Activated CD4-positive, alpha-beta T cell treated with anti-CD3 and anti-CD28 coated beads, Interleukin-2, amount 50 U/mL, for 16 hours (primary cell): ENCODE measurements around the gene ERV3-1.
A peak's percentile ranks its signal among the peaks of the same experiment; 100 is the strongest.
"Not testable (repeated sequence)": the region's sequence is repeated elsewhere in the genome, so short reads cannot be mapped to it uniquely, and the experiment has no call there.

Source experiments
- DNase-seq: peaks from one replicate; pipeline ENCODE4 v3.0.0-alpha.2; 2020

The ERV3-1 gene

GRCh38 chr7:64999165-65000004 is 7.1 kb downstream of the ERV3-1 start:
- no peak for DNase-seq

- DNase-seq = no peak
Measured at GRCh38 chr7:64998865-64999164, 7.7 kb downstream of the ERV3-1 start.

DNA sequence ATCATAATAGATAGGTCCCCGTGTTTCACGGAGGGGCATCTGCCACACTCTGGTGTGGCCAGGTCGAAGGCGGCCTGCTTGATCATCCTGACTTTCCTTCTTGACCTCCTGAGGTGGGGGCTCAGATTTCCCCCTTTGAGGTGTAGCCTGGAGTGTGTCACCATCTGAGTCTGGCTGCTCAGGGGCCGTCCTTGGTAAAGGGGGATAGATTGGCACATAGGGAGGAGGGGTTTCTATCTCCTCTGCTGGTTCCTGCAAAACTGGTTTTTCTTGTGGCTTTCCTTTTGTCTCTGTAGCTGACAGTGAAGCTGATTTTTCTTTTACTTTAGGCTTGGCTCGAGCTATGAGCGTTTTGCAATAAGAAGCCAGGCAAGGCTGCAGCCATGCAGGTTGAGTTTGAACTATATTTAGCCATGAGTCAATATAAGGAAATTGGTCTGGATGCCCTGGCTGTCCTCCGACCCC is 8.5 kb downstream of the ERV3-1 start:
- no peak for DNase-seq

DNA sequence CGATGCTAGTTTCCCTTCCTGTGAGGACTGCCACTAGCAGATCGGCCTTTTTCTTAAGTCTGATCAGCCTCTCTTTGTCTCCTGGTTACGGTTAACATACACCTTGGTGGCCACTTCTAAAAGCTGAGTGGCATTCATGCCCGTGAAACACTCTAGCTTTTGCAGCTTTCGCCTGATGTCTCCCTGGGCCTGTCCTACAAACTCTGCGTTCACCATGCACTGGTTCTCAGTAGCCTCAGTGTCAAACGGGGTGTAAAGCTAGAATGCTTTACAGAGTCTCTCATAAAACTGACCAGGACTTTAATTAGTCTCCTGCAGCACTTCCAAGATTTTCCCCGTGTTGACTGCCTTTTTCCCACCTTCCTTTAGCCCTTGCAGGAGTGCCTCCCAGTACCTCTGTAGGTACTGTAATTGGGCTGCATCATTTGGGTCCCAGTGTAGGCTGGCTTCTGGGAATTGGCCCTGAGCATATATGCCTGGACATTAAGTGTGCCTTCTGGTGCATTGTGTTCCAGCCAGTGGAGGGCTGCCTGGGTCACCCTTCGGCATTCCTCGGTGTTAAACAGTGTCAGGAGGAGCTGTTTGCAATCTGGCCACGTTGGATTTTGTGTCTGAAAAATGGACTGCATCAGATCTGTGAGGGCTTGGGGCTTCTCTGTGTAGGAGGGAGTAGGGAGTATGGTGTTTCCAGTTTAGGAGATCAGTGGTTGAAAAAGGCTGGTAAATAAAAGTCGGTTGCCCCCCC is 9.2 kb downstream of the ERV3-1 start:
- no peak for DNase-seq

DNA sequence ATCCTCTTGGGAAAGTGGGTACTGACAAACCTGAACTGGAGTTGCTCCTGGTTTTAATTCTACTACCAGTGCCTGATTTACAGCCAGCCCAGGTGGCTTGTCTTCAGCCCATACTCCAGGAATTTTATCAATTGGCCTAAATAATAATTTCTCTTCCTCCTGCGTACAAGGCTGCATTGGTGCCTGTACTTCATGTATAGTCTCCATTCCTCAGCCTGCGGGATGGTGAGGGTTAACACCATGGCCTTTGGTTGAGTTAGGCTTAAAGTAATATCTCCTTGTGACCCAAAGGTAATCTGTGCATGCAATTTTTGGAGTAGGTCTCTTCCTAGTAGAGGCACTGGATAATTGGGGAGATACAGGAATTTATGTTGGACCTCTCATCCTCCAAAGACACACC is 10.2 kb downstream of the ERV3-1 start:
- no peak for DNase-seq

DNA sequence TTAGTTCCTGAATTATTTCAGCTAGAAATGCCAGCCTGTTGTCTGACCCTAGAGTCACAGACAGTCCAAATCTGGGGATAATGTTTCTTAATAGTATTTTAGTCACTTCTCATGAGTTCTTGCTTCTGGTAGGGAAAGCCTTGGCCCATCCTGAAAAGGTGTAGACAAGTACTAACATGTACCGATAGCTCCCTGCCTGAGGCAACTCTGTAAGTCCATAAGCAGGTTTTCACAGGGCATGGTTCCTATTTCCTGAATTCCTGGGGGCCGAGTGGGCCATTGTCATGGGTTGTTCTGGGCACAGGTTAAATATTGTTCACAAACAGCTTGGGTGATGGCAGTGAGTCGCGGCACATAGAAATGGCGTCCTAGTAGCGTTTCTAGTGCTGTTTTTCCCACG is 12.6 kb downstream of the ERV3-1 start:
- no peak for DNase-seq

DNA sequence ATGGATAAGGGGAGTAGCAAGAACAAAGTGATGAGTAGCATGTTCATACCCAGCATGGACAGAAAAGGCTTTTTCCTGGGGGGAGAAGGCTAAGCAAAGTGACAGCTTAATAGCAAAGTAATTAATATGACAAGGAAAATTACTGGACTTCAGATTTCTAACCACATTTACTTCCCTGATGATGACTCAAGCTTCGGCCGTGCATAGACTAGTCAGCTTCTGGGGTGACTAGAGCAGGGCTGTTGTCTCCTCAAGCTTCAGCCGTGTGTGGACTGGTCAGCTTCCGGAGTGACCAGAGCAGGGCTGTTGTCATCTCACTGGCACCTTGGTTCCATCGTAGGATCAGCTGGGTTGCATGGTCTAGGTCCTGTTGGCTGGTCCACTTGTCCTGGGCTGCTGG is 13.5 kb downstream of the ERV3-1 start:
- no peak for DNase-seq

GRCh38 chr7:64990936-64991335 is 15.6 kb downstream of the ERV3-1 start, which contains the start of gene ZNF117:
Gene ZNF117 (minus strand): TSS chr7:64991036.
- DNase-seq = no peak

GRCh38 chr7:64990216-64990615 is 16.3 kb downstream of the ERV3-1 start:
- DNase-seq = no peak

DNA sequence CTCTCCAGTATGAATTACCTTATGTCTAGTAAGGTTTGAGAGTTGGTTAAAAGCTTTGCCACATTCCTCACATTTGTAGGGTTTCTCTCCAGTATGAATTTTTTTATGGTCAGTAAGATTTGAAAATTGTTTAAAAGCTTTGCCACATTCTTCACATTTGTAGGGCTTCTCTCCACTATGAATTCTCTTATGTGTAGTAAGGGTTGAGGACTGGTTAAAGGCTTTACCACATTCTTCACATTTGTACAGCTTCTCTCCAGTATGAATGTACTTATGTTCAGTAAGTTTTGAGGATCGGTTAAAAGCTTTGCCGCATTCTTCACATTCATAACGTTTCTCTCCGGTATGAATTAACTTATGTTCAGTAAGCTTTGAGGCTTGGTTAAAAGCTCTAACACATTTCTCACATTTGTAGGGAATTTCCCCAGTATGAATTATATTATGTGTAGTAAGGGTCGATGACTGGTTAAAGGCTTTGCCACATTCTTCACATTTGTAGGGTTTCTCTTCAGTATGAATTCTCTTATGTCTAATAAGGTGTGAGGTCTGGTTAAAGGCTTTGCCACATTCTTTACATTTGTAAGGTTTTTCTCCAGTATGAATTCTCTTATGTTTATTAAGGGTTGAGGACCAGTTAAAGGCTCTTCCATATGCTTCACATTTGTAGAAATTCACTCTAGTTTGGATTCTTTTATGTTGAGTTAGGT is 27.8 kb downstream of the ERV3-1 start:
- no peak for DNase-seq

DNA sequence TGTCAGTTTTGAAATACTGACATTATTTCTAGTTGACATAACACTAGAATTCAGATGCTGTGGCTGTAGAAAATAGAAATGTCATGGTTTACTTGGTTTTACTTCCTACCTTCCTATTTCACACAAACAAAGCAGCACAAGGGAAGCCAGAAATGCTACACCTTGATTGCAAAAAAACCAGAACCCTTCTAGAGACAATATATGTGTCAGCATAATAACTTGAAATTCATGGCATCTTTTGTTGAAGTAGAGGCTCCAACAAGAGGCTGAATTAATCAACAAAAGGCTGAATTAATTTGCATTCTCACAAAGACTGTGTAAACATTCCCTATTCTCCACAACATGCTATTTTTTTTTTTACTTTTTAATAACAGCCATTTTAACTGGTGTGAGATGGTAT is 40.9 kb downstream of the ERV3-1 start:
- no peak for DNase-seq

DNA sequence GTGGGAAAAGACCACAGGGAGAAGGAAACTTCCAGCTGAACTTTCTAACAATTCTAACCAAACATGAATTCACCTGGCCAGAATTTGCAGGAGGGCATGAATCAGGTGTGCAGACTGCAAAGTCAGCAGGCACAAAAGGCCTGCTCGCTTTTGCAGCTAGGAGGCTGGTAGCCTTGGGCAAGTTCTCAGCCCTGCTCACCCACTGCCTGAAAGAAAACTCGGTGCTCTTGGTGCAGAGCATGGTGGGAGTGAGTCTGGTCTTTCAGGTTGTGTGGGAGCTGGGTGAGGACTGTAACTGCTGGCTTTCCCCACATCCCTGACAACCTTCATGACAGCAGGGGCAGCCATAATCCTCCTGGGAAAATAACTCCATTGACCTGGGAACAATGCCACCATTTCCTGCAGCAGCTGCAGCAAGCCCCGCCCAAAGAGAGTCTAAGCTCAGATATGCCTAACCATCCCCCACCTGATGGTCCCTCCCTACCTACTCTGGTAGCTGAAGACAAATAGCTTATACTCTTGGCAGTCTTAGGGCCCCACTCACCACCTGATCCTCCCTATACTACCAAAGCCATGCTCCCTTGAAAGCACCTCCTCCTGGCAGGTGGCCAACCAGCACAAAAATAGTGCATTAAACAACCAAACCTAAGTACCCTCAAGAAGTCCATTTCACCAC is 47.3 kb downstream of the ERV3-1 start:
- no peak for DNase-seq

GRCh38 chr7:64951250-64951848 is 55.1 kb downstream of the ERV3-1 start:
- peak; percentile 45 for DNase-seq

DNA sequence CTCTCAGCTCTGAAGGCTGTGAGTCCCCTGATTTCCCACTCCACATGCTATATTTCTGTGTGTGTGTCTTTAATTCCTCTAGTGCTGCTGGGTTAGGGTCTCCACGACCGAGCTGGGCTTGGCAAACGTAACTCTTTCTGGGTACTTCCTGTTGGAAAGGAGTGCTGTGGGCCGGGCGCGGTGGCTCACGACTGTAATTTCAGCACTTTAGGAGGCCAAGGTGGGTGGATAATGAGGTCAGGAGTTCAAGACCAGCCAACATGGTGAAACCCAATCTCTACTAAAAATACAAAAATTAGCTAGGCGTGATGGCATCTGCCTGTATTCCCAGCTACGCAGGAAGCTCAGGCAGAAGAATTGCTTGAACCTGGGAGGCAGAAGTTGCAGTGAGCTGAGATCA is 55.8 kb downstream of the ERV3-1 start:
- not testable (repeated sequence) for DNase-seq

- not testable (repeated sequence) for DNase-seq
Measured at GRCh38 chr7:64948774-64949173, 57.7 kb downstream of the ERV3-1 start.

DNA sequence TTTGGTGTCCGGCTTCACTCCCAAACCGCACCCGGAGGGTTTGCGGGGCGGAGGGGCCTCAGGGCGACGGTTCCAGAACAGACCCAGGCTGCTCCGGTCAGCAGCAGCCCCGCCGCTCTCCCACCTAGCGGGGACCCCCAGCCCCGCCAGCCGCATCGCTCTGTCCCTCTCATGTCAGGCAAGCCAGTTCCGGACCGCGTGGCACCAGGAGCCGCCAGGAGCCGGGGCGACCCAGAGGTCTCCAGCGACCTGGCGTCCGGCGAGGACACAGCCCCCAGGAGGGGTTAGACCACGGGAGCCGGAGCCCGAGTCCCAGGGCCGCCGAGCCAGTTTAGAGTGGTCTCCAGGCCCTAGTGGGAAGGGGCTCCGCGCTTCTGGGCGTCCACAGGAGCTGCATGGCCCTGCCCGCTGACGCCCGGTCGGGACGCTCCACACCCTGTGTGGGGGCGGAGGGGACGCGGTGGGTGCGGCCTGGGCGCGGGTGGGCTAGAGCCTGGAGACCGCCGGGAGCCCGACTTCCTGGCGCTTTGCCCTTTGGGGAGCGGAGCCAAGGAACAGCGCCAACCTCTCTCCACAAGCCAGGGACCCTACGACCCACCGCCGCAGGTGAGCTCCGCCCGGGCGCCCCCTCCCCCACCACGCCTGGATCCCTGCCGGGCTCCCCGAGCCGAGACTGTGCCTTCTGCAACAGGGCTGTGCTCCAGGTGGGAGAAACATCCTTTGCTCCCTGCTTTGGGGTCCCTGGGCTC is 59.1 kb downstream of the ERV3-1 start:
- DNase-seq = no peak

DNA sequence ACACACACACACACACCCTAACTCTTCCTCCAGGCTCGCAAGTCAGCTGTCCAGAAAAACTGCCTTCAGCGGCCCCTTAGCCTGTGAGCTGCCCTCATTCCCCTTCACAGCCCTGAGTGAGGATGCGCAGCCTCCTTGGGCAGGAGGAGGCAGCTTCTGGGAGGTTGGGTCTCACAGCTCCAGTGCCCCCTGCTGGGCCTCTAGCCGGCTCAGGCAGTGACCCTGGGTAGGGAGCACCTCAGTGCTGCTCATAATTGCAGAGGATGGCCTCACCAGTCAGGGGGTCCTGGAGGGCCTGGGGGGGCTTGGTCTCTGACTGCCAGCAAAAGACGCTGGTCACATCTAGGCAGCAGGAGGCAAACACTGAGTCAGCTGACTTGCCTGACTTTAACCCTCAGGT is 59.7 kb downstream of the ERV3-1 start:
- no peak for DNase-seq

- DNase-seq = no peak
Measured at GRCh38 chr7:64945503-64946175, 60.8 kb downstream of the ERV3-1 start.

GRCh38 chr7:64944667-64945502 is 61.6 kb downstream of the ERV3-1 start:
- not testable (repeated sequence) for DNase-seq
